Hepatocyte (in vitro differentiated cells): ENCODE data around the gene HNRNPUL1. TPM values are rescaled to one million over a fixed set of nuclear protein-coding genes. Genes with fewer than 3 reads are reported as not detected.

Experiments
- DNase-seq: peaks from one replicate; pipeline ENCODE4 v3.0.0-alpha.2; 2016; ENCODE audit warnings: low spot score
- H2AFZ ChIP-seq: fragments of 200-600 bp; sonication (generic); 2 replicates; pipeline ENCODE4 v1.6.0; 2016; ENCODE audit warnings: antibody characterized with exemption, mild to moderate bottlenecking
- H3K27ac ChIP-seq: fragments of 200-600 bp; sonication (generic); 2 replicates; pipeline ENCODE4 v1.5.1; 2016; ENCODE audit warnings: mild to moderate bottlenecking
- H3K27me3 ChIP-seq: fragments of 200-600 bp; sonication (generic); 2 replicates; pipeline ENCODE4 v1.6.1; 2016
- H3K36me3 ChIP-seq: fragments of 200-600 bp; sonication (generic); replicated peaks from 2 replicates; pipeline ENCODE4 v1.5.1; 2016; ENCODE audit warnings: low read depth; ENCODE audit not compliant: insufficient read depth
- H3K4me1 ChIP-seq: fragments of 200-600 bp; sonication (generic); 2 replicates; pipeline ENCODE4 v1.5.1; 2016; ENCODE audit warnings: mild to moderate bottlenecking, moderate library complexity; ENCODE audit not compliant: insufficient read depth
- H3K4me2 ChIP-seq: fragments of 200-600 bp; sonication (generic); 2 replicates; pipeline ENCODE4 v1.6.0; 2016
- H3K4me3 ChIP-seq: fragments of 200-600 bp; sonication (generic); 2 replicates; pipeline ENCODE4 v1.5.1; 2016; ENCODE audit warnings: mild to moderate bottlenecking
- H3K79me2 ChIP-seq: fragments of 200-600 bp; sonication (generic); 2 replicates; pipeline ENCODE4 v1.6.0; 2017; ENCODE audit warnings: mild to moderate bottlenecking
- H3K9me2 ChIP-seq: fragments of 200-600 bp; sonication (generic); replicated peaks from 2 replicates; pipeline ENCODE4 v1.6.0; 2017; ENCODE audit warnings: mild to moderate bottlenecking; ENCODE audit not compliant: insufficient read depth
- H3K9me3 ChIP-seq: fragments of 200-600 bp; sonication (generic); 2 replicates; pipeline ENCODE4 v1.5.1; 2016; ENCODE audit warnings: low read depth, mild to moderate bottlenecking
- H4K20me1 ChIP-seq: fragments of 200-600 bp; sonication (generic); 2 replicates; pipeline ENCODE4 v1.6.0; 2016; ENCODE audit warnings: mild to moderate bottlenecking; ENCODE audit not compliant: insufficient read depth, poor library complexity, severe bottlenecking
- EZH2 ChIP-seq: fragments of 200-600 bp; sonication (generic); IDR thresholded peaks from 2 replicates; pipeline ENCODE4 v1.6.1; 2016; ENCODE audit warnings: antibody characterized with exemption, mild to moderate bottlenecking, borderline replicate concordance
- EZH2phosphoT487 ChIP-seq: fragments of 200-600 bp; sonication (generic); IDR thresholded peaks from one replicate; pipeline ENCODE4 v1.6.1; 2018; ENCODE audit warnings: antibody characterized with exemption, mild to moderate bottlenecking, low read depth, moderate library complexity; ENCODE audit not compliant: unreplicated experiment, severe bottlenecking
- WGBS: methylation state at CpG from one replicate; pipeline ENCODE4 v1.1.6; 2016; ENCODE audit warnings: low lambda C conversion rate; ENCODE audit errors: missing lambda C conversion rate; 5-methylcytosine and 5-hydroxymethylcytosine counted together
- polyA plus RNA-seq: library from polyadenylated mRNA; unstranded; fragments of >200 nt; fragmentation: Nextera tagmentation; extraction: Ambion mirVana; gene quantifications from 2 replicates; pipeline ENCODE4 v1.2.1, GENCODE V29; 2016
- total RNA-seq: library from RNA; depleted of rRNA; stranded (reverse); fragments of >200 nt; gene quantifications from 2 replicates; pipeline ENCODE4 v1.2.3, GENCODE V29; 2014
- TF ChIP-seq, protein P1 (sequence below): fragments of 200-600 bp; sonication (generic); IDR thresholded peaks from 2 replicates; pipeline ENCODE4 v1.5.1; 2016; ENCODE audit warnings: antibody characterized with exemption, mild to moderate bottlenecking; ENCODE audit not compliant: poor library complexity

Gene HNRNPUL1
- total and polyA plus RNA-seq, 2 experiments from 2014 or later, result 98.5 to 115 TPM

GRCh38 chr19:41327576-41328156 is 63.5 kb downstream of the HNRNPUL1 start:
- no peaks in the 10 kb centered on the region for H3K9me3 ChIP-seq
- peaks cover 53% of the 10 kb centered on the region for H3K4me1 ChIP-seq
- no peak for TF ChIP-seq EZH2
- TF ChIP-seq EZH2phosphoT487, result no peak
- TF ChIP-seq, protein P1, sequence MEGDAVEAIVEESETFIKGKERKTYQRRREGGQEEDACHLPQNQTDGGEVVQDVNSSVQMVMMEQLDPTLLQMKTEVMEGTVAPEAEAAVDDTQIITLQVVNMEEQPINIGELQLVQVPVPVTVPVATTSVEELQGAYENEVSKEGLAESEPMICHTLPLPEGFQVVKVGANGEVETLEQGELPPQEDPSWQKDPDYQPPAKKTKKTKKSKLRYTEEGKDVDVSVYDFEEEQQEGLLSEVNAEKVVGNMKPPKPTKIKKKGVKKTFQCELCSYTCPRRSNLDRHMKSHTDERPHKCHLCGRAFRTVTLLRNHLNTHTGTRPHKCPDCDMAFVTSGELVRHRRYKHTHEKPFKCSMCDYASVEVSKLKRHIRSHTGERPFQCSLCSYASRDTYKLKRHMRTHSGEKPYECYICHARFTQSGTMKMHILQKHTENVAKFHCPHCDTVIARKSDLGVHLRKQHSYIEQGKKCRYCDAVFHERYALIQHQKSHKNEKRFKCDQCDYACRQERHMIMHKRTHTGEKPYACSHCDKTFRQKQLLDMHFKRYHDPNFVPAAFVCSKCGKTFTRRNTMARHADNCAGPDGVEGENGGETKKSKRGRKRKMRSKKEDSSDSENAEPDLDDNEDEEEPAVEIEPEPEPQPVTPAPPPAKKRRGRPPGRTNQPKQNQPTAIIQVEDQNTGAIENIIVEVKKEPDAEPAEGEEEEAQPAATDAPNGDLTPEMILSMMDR, result no peak
- H3K9me2 ChIP-seq, result no peaks in the 10 kb centered on the region
- no peaks in the 10 kb centered on the region for H3K36me3 ChIP-seq
- peak overlapping the region; percentile 23 for H3K27ac ChIP-seq
- no peaks in the 10 kb centered on the region for H3K27me3 ChIP-seq
- DNase-seq, result no peak
- H2AFZ ChIP-seq, result no peak overlapping the region
- no peak overlapping the region for H3K4me3 ChIP-seq
- H3K4me2 ChIP-seq, result no peak overlapping the region
- no peaks in the 10 kb centered on the region for H3K79me2 ChIP-seq
- H4K20me1 ChIP-seq, result no peaks in the 10 kb centered on the region
- 82% methylated on average over 19 of the region's 33 CpGs for WGBS

GRCh38 chr19:41328157-41328841 is 64.1 kb downstream of the HNRNPUL1 start:
- no peak for DNase-seq
- Histone ChIP-seq H3K79me2 (no peaks in the 10 kb centered on the region), H3K9me2 (no peaks in the 10 kb centered on the region), H3K36me3 (no peaks in the 10 kb centered on the region), H2AFZ (no peak overlapping the region), H3K4me3 (no peak overlapping the region), H3K27me3 (no peaks in the 10 kb centered on the region), H3K4me1 (peaks cover 47% of the 10 kb centered on the region), H3K27ac (peak overlapping the region; percentile 23), H3K9me3 (no peaks in the 10 kb centered on the region), H3K4me2 (no peak overlapping the region), H4K20me1 (no peaks in the 10 kb centered on the region)
- TF ChIP-seq EZH2 (no peak), EZH2phosphoT487 (no peak)
- TF ChIP-seq, protein P1, result no peak
- WGBS, result 84% methylated on average over 22 of the region's 22 CpGs

DNA sequence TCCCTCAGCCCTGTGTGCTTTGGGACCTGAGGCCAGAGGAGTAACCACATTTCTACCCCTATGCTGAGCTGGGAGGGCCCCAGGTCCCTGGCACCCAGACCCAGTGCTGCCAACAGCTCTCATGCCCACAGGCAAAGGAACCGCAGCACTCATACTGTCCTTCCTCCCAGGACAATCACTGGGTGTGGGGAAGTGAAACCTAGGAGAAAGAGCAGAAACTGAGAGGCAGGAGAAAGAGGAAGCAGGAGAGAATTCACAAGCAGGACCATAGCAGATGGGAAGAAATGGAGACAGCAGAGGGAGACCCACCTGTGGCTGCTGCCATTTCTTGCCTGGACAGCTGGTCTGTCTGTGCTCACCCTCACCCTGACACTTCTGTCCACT is 64.7 kb downstream of the HNRNPUL1 start:
- Histone ChIP-seq H3K4me2 (no peak overlapping the region), H4K20me1 (no peaks in the 10 kb centered on the region), H3K4me1 (peaks cover 42% of the 10 kb centered on the region), H3K4me3 (no peak overlapping the region), H3K27ac (no peak overlapping the region), H3K36me3 (no peaks in the 10 kb centered on the region), H3K9me2 (no peaks in the 10 kb centered on the region), H2AFZ (no peak overlapping the region), H3K27me3 (no peaks in the 10 kb centered on the region), H3K79me2 (no peaks in the 10 kb centered on the region), H3K9me3 (no peaks in the 10 kb centered on the region)
- WGBS, result 82% methylated on average over 1 of the region's 1 CpG
- no peak for DNase-seq
- TF ChIP-seq EZH2phosphoT487, result no peak
- TF ChIP-seq, protein P1, result no peak
- no peak for TF ChIP-seq EZH2
